ENCODE data around the gene COL23A1.

DNA sequence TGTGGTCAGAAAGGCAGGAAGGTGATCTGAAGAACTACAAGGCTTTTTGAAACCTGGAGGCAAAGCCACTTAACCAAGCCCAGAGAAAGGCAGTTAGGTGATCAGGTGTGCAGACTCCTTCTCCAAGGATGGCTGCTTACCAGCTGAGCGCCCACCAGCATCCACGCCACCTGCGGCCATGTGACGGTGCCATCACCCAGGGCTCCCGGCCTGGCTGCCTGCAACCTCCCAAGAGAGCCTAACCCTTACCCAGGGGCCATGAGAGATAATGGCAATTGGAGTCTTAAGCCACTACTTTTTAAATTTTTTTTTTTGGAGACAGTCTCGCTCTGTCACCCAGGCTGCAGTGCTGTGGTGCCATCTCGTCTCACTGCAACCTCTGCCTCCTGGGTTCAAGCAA, 324.4 kb downstream of the COL23A1 start:
- no peak for TF ChIP-seq POLR2A (IDR thresholded peaks at IDR 0.05)
- TF ChIP-seq, protein P1, sequence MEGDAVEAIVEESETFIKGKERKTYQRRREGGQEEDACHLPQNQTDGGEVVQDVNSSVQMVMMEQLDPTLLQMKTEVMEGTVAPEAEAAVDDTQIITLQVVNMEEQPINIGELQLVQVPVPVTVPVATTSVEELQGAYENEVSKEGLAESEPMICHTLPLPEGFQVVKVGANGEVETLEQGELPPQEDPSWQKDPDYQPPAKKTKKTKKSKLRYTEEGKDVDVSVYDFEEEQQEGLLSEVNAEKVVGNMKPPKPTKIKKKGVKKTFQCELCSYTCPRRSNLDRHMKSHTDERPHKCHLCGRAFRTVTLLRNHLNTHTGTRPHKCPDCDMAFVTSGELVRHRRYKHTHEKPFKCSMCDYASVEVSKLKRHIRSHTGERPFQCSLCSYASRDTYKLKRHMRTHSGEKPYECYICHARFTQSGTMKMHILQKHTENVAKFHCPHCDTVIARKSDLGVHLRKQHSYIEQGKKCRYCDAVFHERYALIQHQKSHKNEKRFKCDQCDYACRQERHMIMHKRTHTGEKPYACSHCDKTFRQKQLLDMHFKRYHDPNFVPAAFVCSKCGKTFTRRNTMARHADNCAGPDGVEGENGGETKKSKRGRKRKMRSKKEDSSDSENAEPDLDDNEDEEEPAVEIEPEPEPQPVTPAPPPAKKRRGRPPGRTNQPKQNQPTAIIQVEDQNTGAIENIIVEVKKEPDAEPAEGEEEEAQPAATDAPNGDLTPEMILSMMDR (IDR thresholded peaks at IDR 0.05), result no peak

Measured in lower leg skin (tissue), 3 donors.